GM19452 (cell line): ENCODE data around the gene RUSC2.
"Not testable (repeated sequence)": the region's sequence is repeated elsewhere in the genome, so short reads cannot be mapped to it uniquely, and the experiment has no call there.

ENCODE experiments used
- ATAC-seq: cut with Tn5 transposase; IDR thresholded peaks from one replicate; pipeline ENCODE4 v1.9.1; 2021; ENCODE audit not compliant: unreplicated experiment

The RUSC2 gene

GRCh38 chr9:35490155-35490909 lies 421 bp downstream of the RUSC2 start:
- ATAC-seq, result no peak

GRCh38 chr9:35490910-35491465 lies 1.1 kb downstream of the RUSC2 start:
- ATAC-seq, result no peak

- ATAC-seq, result not testable (repeated sequence)
These were observed 3.2 kb downstream of the RUSC2 start for GRCh38 chr9:35493119-35493518.

DNA sequence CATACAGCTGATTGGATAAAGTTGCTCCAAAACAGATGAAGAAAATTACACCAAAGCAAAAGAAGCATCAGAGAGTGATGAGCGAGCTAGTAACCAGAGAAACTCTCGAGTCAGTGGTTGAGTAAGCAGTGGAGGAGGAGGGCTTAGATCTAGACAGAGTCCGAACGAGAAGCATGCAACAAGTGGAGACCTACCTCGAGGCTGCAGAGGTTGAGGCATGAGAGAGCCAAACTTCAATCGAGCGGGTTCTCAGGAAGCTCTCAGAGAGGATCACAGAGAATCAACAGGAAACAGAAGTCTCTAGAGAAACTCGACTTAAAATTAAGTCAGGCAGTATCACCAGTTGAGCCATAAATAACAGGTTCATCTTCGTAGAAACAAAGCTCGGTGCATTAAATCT lies 6.1 kb downstream of the RUSC2 start:
- ATAC-seq, result no peak

DNA sequence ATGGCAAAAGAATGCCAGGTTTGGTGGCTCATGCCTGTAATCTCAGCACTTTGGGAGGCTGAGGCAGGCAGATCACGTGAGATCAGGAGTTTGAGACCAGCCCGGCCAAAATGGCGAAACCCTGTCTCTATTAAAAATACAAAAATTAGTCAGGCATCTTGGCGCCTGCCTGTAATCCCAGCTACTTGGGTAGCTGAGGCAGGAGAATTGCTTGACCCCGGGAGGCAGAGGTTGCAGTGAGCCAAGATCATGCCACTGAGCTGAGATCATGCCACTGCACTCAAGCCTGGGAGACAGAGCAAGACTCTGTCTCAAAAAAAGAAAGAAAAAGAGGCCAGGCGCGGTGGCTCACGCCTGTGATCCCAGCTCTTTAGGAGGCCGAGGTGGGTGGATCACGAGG lies 8.3 kb downstream of the RUSC2 start:
- not testable (repeated sequence) for ATAC-seq

- ATAC-seq, result no peak
These were observed 9.3 kb downstream of the RUSC2 start for GRCh38 chr9:35499029-35499700.

- no peak for ATAC-seq
These were observed 9.8 kb downstream of the RUSC2 start for GRCh38 chr9:35499701-35500030.

DNA sequence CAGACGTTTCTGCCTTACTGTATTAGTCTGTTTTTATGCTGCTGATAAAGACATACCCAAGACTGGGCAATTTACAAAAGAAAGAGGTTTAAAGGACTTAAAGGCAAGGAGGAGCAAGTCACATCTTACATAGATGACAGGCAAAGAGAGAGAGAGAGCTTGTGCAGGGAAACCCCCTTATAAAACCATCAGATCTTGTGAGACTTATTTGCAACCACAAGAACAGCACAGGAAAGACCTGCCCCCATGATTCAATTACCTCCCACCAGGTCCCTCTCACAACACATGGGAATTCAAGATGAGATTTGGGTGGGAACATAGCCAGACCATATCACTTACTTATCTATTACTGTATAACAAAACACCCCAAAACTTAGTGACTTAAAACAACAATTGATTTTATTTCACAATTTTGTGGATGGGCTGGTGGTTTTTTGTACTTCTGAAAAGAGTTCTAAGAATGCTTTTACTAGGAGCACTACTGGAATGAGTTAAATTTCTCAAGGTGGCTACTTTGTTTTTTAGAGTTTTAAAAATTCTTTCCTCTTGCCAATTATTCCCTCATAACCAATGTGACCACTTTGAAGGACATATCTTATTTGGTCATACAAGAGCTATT lies 10.3 kb downstream of the RUSC2 start:
- ATAC-seq, result no peak

DNA sequence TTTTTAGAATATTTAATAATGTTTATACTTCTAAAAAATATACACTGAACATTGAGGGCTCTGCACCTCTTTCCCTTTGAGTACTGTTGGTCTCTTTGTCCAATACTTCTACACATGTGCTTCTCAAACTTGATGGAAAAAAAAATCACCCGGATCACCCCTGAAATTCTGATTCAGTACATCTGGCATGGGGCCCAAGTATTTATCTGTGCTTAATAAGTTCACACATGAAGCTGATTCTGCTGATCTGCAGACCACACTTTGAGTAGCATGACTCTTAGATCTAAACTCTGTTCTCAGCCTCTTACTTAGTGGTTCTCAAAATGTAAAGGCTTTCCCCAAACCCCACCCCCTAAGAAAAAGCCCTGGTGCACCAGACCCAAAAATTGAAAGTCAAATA lies 12.0 kb downstream of the RUSC2 start:
- ATAC-seq, result no peak

DNA sequence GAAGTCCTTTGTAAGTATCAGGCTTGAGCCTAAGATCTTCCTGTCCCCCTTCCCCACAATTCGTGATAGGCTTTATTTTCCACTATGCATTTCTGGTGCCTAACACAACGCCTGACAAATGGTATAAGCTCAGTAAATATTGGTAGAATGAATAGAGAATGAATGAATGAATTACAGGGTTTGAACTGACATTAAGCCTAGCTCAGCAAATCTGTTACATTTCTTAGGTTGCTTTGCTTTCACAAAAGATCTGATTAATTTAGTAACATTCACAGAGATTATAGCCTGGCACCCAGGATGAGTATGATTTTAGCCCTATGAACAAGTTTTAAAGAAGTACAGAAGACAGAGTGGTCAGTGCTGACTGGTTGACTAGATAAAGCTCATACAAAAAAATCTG lies 16.4 kb downstream of the RUSC2 start:
- no peak for ATAC-seq

DNA sequence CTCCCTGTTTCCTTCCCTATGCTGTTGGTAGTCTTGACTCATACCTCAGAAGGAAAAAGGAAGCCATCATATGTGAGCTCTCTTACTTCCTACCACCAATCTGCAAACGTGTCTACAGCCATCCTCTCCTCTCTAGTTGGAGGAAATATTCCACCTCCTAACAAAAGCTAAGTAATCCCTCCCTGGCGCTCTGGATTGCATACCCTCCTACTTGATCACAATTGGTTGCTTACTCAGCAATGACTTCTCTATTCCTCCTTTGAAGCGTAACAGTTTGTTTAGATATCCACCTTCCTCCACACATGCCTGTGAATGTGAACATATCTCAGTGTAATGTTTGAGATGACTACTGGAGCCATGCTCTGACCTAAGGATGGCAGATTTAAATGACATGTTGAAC lies 18.2 kb downstream of the RUSC2 start:
- ATAC-seq, result no peak

- no peak for ATAC-seq
These were observed 20.5 kb downstream of the RUSC2 start for GRCh38 chr9:35510383-35510753.

GRCh38 chr9:35510754-35511428 lies 21.0 kb downstream of the RUSC2 start:
- ATAC-seq, result no peak

GRCh38 chr9:35511453-35511852 lies 21.5 kb downstream of the RUSC2 start:
- no peak for ATAC-seq

- ATAC-seq, result no peak
These were observed 25.9 kb downstream of the RUSC2 start for GRCh38 chr9:35515766-35516165.

- ATAC-seq, result no peak
These were observed 26.6 kb downstream of the RUSC2 start for GRCh38 chr9:35516479-35516878.

GRCh38 chr9:35517131-35517530 lies 27.2 kb downstream of the RUSC2 start:
- ATAC-seq, result no peak

DNA sequence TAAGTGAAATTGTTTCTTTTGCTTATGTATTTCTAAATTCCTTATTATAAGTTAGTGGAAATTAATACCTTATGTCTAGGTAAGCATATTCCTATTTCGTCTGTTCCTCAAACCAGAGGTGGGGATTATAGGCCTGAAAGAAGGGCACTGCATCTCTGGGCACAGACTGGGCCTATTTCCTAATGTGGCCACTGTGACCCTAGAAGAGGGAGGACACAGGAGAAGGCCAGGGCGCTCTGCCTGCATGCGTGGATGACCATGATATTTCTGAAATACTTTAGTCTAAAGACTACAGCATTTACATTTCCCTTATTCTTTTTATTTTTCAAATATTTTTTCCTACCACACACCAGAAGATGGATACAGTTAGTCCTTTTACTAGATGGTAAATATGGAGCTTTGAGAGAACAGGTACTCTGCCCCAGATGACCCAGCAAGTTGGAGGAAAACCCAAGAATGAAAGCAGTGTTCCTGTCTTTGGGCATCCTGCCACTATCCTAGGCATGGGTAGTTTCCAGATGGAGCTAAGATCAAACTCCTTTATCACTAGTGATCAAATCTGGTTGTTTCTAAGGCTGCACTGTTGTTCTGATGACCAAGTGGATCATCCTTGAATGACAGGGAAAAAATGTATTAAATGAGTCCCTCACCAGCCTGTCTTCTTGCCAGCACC lies 27.8 kb downstream of the RUSC2 start:
- ATAC-seq, result no peak

- ATAC-seq, result no peak
These were observed 28.4 kb downstream of the RUSC2 start for GRCh38 chr9:35518225-35518821.

GRCh38 chr9:35518981-35519679 lies 29.2 kb downstream of the RUSC2 start:
- no peak for ATAC-seq
